H4 (cell line): ENCODE data around the gene GRK5. TPM values are rescaled to one million over a fixed set of nuclear protein-coding genes. Genes with fewer than 3 reads are reported as not detected.
A peak's percentile ranks its signal among the peaks of the same experiment; 100 is the strongest.
"Not testable (repeated sequence)": the region's sequence is repeated elsewhere in the genome, so short reads cannot be mapped to it uniquely, and the experiment has no call there.

Experiments
- DNase-seq: peaks from one replicate; pipeline ENCODE4 v3.0.0-alpha.2; 2015; ENCODE audit warnings: low spot score
- total RNA-seq: library from RNA; depleted of rRNA; stranded (reverse); fragments of >200 nt; shearing (Covaris generic); gene quantifications from 2 replicates; pipeline ENCODE4 v1.2.3, GENCODE V29; 2014

GRK5 gene
- total RNA-seq, 1 experiment from 2014 or later, result 9.9 TPM

DNA sequence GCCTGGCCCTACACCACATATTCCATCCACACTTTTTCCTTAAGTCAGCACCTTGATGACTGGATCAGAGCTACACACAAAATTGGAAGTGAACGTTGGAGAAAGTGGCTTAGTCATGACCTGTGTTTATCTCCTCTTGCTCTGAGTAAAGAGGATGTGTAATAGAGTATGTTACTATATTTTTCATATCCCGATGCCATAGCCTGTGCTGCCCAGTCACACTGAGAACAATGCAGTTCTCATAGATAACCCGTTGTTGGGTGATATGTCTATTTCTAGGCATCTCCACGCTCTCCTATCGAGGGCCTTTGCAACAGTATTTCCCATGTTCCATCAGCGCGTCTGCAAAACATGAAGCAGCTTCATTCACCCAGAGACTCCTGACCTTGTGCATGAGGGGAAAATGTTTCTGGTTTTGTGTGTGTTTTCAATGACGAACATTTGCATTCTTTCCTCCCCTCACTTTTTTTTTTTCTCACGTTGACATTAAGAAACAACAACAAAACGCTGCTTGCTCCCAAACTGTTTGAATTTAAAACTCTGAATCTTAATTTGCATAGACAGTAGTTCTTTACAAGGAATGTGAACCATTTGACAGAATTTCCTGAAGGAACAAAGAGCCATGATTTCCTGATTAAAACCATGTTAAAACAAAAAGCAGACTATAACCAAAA, 43.4 kb downstream of the GRK5 start:
- DNase-seq, result peak; percentile 77

GRCh38 chr10:119251315-119251708, 43.9 kb downstream of the GRK5 start:
- DNase-seq, result no peak

- DNase-seq, result no peak
These were observed 44.7 kb downstream of the GRK5 start for GRCh38 chr10:119252051-119252465.

- DNase-seq, result no peak
These were observed 45.2 kb downstream of the GRK5 start for GRCh38 chr10:119252470-119253151.

DNA sequence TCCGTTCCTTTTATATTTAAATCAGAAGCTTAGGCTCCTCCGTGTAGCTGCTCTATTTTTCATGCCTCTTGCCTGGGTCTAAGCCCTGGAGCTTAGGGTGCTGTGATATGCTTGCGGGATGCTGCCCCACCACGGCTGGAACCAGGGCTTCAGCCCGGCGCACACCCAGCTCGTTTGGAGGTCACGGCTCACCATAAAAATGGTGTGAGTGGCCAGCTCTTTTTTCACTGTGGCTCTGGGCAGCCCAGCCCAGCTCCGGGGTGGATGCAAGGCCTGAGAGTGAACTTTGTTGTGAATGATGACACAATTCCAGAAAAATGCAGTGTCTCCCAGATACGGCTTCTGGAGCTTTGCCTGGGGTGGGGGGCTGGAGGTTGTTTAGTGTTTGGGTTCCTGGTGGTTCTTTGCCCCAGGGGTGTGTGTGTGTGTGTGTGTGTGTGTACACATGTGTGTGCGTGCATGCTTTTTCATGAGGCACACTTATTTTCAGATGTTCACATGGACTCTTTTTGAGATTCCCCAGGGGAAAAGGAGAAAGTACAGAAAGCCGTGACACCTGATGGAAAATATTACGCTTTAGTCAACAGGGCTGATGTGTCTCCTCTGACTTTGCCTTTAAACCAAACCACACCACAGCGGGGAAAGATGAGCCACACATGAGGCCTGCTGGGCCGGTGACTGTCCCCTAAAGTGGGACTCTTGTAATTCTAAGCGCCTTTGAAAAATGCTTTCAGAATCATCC, 46.2 kb downstream of the GRK5 start:
- DNase-seq, result peak; percentile 87

DNA sequence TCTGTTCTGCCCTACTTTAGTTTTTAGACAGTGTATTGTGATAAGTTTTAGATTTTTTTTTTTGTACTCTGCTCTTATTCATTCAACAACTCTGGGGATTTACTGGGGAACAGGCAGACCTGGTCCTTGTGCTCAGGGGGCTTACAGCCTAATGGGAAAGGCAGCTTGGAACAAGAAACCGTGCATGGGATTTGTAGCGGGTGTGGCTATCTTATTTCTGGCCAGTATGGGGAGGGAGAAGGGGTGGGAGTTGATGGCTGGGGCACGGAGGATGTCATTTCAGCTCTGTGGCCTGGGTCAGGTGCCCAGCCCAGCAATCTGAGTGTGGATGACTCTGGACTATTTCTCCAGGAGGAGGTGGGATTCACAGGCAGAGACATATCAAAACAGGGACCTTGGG, 47.0 kb downstream of the GRK5 start:
- no peak for DNase-seq

GRCh38 chr10:119256030-119256429, 48.7 kb downstream of the GRK5 start:
- DNase-seq, result no peak

DNA sequence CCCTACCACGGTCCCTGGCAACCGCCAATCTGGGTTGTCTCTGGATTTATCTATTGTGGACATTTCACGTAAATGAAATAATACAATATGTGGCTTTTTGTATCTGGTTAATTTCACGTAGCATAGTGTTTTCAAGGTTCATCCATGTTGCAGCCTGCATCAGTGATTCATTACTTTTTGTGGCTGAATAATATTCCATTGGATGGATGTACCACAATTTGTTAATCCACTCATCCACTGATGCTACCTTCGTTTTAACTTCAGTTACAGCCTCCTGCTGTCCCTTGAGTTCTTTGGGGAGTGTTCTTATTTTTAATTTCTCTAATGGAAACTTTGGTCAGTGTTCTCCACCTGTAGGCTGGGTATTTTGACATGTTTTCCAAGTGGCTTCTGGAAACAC, 49.5 kb downstream of the GRK5 start:
- DNase-seq, result no peak

DNA sequence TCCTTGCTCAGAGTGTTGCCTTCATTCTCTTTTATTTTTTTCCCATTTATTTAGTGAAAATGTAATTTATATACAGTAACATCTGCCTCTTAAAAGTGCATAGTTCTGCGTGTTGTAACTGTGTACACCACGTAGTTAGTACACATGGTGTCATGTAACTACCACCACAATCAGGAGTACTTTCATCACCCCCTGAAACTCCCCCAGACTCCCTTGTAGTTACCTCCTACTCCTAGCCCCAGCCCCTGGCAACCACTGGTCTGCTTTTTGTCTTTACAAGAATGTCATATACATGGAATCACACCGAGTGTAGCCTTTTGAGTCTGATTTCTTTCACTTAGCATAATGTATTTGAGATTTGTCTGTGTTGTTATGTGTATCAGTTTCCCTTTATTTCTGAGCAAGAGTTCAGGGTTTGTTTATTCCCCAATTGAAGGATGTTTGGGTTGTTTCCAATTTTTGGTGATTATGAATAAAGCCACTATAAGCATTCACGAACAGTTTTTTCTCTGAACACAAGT, 50.6 kb downstream of the GRK5 start:
- DNase-seq, result no peak

GRCh38 chr10:119259345-119259744, 52.0 kb downstream of the GRK5 start:
- DNase-seq, result no peak

- DNase-seq, result not testable (repeated sequence)
These were observed 53.6 kb downstream of the GRK5 start for GRCh38 chr10:119261016-119261415.

DNA sequence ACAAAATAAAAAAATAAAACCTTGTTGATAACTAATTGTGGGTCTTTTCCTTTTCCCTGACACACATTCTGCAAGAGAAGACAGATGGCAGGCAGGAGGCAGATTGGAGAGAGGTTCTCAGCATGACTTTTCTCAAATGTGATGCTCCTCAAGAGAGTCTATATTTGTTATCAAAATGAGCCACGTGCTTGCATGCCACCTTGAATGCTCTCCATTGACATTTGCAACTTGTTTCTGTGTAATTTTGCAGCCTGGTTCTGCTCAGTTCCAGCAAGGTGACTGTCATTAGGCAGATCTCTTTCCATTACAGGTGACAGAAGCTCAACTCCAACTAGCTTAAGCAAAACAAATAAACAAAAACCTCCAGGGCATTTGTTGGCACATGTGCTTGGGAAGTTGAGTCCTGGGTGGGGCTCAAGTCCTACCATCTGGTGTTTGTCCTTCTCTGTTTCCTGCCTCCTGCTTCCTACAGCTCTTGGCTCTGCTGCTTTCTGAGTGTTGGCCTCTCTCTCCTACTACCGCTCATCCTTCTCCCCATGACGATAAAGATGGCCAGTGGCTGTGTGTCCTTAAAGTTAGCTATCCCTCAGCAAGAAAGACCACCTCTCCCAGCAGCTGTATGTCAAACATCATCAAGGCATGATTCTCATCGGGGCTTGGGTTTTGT, 56.7 kb downstream of the GRK5 start:
- DNase-seq, result no peak

GRCh38 chr10:119265691-119266090, 58.3 kb downstream of the GRK5 start:
- DNase-seq, result no peak

DNA sequence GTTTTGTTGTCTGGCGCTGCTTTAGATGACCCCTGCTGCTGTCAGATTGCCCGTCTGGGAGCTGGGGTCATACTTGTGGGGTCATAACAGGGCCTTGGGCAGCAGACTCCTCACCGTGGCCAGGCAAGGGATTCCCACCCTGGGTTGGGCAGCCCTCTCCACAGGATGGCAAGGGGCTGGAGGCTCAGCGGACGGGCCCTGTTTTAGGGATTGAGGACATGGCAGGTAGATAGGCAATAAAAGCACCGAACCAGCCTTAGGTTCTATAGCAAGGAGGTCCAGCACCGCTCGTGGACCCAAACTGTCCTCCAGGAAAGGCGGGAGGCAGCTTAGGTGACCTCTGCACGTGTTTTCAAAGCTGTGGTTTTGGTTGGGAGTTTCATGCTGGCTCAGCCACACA, 60.0 kb downstream of the GRK5 start:
- DNase-seq, result no peak

GRCh38 chr10:119268428-119268827, 61.1 kb downstream of the GRK5 start:
- DNase-seq, result no peak

DNA sequence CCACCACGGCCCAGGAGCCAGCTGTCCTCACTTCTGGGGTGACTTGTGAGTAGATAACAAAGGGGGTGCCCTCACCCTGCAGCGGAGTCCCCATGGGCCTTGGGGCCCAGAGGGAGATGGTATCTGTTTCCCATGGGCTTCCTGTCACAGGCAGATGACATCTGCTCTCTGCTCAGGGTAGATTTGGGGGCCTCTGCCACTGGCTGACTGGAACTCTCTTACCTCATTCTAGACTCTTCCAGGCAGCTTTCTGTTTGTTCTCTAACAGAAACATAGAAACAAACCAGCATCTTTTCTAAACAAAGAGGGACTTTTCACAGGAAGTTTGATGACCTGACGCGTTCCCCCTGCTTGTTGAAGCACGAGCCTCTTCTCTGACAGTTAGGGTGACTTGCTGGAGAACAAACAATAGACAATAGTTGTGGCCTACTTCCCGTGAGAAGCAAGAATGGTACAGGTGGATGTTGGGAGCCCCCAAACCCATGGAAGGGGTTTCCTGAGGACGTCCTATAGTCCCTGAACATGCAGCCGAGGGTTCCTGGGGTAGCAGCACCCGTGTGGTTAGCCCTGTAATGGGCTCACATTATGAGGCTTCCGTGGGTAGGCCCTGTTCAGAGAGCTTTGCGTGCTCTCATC, 61.6 kb downstream of the GRK5 start:
- no peak for DNase-seq

- no peak for DNase-seq
These were observed 62.4 kb downstream of the GRK5 start for GRCh38 chr10:119269737-119270136.

- DNase-seq, result peak; percentile 35
These were observed 63.5 kb downstream of the GRK5 start for GRCh38 chr10:119270762-119271366.

DNA sequence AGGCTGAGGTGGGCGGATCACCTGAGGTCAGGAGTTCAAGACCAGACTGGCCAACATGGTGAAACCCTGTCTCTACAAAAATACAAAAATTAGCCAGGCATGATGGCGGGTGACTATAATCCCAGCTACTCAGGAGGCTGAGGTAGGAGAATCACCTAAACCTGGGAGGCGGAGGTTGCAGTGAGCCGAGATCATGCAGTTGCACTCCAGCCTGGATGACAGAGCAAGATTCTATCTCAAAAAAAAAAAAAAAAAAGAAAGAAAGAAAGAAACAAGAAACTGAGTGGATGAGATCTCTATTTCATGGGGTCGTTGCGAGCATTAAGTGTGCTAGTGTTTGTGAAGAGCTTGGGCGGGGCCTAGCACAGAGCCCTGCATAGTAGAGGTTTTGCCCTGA, 65.0 kb downstream of the GRK5 start:
- DNase-seq, result not testable (repeated sequence)

- no peak for DNase-seq
These were observed 65.4 kb downstream of the GRK5 start for GRCh38 chr10:119272736-119273135.

DNA sequence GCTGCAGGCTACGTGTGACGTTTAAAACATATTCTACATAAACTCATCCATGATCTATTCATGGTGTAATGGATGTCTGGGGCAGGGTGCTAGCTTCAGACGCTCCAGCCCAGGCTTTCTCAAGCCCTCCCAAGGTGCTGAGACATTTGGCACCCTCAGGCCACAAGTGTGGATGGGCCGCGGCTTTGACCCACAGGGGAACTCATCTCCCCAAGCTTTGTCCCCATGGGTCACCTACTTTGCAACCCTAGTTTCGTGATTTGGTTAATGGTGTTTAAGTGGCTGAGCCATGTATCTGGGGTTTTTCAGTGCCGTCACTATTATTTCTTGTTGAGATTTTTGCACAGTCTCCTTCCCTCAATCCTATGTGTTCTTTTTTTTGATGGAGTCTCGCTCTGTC, 66.0 kb downstream of the GRK5 start:
- no peak for DNase-seq
